ENCODE data around the gene SENP8.
"Not testable (repeated sequence)": the region's sequence is repeated elsewhere in the genome, so short reads cannot be mapped to it uniquely, and the experiment has no call there.

Gene SENP8

DNA sequence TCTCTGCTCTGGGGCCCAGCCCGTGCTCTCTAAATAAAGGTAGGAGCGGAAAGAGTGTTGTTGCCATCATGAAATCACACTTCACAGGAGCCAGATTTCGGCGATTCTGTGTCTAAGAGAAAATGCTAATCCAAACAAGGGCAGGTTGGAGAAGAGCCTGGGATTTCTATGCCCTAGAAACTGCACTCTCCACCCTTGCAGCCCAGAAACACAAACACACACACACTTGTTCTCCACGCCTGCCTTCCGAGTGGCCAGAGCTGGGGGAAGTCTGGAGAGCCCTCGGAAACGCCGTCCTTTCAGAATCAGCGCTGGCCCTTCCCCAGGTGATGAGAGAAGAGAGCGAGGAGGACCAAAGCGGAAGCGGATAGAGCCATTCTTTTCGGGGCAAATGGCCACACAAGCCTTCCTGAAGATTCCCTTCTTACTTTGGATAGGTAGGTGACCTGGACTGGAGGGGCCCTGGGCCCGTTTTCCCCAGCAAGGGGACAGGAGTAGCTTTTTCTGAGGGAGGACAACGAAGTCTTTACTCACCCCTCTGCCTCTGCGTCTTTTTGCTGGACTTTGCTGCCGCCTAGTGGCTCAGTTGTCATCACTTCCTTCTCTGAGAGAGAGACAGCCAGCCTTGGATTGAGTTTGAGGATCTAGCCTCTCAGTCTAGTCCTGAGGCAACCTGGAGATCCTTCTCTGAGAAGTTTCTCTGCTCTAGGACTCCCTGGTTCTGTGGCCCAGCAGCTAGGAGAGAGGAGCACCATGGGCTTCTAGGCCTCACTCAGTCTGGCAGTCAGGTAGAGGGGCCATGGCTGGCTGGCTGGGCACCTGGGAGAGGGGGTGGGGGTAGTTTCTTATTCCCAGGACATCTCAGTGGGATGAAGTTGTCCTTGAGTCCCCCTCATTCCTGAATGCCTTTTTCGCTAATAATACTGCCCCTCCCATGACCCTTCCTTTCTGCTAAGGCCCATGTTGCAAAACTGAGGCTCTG lies 37.7 kb downstream of the SENP8 start:
- peak; percentile 82 for DNase-seq (ENCODE audit: low spot score)

DNA sequence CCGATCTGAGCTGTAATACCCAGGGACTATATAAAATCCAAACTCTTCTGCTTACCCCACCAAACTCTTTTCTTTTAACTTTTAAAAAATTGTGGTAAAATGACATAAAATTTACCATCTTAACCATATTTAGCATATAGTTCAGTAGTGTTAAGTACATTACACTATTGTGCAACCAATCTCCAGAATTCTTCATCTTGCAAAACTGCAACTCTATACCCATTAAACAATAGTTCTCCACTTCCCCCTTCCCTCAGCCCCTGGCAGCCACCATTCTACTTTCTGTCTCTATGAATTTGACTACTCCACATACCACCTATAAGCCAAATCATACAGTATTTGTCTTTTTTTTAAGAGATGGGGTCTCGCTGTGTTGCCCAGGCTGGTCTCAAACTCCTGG lies 38.7 kb downstream of the SENP8 start:
- no peak for DNase-seq (ENCODE audit: low spot score)

DNA sequence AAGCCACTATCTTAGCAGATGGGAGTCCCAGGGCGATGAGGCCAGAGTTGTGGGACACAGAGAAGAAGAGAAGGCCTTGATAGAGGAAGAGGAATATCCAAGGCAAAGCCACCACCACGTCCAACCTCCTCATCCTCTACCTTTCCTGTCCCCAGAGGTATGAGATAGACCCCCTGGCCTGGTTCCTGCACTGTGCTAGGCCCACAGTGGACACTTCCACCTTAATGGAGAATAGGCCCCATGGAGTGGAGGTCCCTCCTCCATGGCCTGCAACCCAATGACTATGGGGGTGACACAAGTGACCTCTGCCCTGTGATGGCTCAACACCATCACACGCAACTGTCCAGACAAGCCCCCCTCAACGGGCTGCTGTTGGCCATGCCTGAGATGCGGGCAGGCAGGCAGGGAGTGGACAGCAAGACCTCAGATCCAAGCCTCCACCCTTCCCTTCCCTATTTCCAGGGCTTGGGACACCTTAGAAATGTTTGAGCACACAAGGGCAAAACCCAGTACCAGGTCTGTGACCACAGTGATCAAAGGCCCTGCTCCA lies 42.6 kb downstream of the SENP8 start:
- DNase-seq (ENCODE audit: low spot score) = no peak

DNA sequence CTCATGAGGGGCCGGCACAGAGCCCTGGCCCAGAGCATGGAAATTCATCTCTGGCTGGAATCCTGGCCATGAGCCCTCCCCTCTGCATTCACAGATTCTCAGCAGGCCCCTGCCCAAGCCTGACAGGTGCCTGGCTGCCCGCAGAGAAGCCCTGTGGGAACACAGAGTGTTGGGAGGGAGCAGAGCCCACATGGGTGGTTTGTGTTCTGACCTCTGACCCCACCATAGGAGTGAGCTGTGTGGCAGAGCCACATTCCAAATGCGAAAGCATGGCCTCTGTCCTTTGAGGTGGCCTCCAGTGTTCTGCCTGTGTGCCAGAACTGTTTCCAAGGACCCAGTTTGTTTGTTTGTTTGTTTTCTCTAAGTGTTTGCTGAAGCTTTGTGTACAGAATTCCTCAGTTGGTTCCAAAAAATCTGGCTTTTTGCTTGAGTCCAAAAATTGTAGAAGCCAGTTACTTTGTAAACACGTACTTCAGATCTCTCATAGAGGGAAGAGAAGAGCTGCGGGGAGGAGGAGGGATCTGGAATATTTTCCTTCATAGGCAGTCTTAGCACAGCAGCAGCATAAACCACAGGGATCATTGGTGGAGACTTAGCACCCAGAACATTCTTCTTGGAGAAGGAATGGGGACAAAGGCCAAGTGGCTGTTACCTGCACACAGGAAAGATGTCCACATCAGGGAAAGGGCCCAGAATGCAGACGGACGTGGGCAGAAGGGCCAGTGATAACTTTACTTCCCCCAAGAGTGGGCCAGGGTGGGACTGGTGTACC lies 43.3 kb downstream of the SENP8 start:
- no peak for DNase-seq (ENCODE audit: low spot score)

DNA sequence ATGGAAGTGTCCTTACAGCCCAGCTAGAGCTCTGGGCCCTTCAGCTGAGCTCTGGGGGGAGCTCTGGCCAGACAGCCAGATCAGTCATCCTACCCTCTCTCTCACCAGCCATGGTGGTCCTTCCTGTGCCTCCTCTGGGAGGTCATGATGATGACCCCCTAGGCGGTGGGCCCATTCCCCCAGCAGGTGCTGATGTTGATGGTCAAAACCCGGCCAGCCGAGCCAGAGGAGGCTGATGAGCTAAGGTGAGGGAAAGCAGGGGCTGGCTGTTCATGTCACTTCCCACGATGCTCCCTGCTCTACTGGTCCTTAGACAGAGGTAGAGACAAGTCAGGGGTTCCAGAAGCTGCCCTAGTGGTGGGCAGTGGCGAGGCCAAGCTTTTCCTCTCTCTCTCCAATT lies 44.4 kb downstream of the SENP8 start:
- no peak for DNase-seq (ENCODE audit: low spot score)

DNA sequence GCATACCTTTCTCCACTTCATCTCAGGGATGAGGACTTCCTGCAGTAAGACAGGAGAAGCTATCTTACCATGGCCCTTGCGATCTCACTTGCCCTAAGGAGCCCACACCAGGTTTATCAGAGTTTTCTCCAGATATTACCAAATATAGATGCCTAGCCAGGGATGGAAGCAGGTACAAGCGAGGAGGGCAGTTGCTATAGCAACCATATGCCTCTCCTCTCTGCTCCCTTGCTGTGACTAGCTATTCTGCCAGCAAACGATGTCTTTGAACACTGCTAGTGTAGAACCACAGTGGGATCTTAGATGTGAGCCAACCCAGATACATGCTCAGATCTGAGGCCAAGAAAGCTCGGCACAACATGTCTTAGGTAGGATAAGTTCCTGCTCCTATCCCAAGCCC lies 45.5 kb downstream of the SENP8 start:
- no peak for DNase-seq (ENCODE audit: low spot score)

DNA sequence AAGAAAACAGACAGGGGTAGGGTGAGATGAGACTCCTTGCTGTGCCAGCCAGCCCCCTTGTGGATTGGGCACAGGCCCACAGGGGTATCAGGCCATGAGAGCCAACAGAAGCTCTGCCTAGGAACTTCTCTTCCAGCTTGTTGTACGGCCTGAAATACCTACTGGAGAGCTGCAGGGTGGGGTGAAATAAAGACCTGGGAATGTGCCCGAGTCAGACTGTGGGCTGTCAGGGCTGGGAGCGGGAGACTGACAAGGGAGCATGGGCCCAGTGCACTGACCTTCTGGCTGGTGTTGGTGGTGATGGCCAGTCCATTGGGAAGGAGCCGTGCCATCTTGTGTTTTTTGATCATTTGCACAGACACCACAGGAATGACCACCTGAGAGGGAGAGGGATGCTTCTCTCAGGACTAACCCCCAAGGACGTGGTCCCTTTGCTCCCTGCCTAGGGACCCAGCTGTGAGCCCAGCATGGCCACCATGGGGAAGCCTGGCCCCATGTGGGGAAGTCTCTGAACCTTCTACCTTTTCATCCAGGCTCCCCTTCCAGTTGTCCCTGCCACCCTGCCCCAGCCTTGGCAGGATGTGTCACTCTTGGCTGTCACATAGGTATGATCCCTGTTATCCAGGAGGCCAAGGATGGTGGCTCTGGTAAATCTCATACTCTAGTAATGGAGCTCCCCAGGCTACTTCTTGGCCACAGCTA lies 48.7 kb downstream of the SENP8 start:
- DNase-seq (ENCODE audit: low spot score) = no peak

DNA sequence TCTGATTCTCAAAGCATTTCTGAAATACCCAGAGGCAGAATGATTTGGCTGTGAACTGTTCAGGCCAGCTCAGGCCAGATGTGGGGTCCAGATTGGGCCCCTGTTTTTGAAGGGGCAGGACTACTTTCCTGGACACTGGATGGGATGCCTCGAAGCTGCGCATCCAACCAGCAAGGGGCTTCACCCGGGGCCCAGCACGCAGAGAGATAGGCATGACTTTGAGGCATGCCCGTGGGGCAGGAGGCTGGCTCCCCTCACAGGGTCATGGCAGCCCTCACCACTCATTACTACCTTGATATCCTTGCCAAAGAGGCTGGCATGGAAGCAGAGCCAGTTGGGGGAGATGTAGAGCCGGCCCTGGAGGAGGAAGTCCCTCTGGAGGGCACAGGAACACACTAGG lies 49.2 kb downstream of the SENP8 start:
- DNase-seq (ENCODE audit: low spot score) = no peak

DNA sequence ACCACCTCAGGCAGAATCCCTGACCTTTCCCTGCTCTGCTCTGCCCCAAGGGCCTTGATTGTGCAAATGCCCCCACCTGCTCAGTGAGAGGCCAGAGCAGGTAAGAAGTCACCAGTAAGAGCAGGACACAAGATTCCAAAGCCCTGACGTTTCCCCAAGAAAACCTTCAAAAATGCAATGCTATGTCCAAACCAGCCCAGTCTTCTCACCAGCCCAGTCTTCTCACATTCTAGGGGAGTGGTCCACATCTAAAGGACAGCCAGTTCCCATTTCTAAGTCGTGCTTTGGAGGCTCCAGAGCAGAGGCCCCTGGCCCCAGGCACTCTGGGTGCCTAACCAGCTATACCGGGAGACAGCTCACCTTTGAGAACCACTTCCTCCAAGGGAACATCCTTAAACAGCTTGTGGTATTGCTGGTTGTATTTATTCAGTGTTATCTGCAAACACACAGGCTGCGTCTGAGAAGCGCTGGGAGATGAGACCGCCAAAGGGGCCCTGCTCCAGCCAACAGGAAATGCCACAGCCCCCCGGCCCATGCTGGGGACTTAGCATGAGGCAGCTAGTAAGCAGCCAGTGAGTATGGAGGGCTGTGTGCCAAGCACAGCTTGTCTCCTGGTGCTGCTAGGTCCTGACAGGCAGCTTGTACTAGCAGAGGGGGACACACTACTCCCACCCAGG lies 50.1 kb downstream of the SENP8 start:
- DNase-seq (ENCODE audit: low spot score) = no peak

DNA sequence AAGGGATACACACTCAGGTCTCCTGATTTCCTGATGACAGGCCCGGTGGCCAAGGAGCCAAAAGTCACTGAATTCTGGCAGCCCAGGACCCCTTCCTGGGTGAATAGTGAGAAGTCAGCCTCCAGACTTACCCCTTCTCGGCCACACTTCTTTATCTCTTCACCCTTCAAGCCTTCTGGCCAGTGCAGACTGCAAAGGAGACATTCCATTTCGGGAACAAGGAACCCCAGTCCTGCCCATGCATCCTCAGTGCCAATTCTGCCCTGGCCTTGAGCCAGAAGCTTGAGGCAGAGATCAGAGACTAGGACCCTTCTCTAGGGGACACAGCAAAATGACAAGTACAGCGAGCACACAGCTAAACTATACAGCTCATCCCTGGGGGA lies 50.6 kb downstream of the SENP8 start:
- no peak for DNase-seq (ENCODE audit: low spot score)

DNA sequence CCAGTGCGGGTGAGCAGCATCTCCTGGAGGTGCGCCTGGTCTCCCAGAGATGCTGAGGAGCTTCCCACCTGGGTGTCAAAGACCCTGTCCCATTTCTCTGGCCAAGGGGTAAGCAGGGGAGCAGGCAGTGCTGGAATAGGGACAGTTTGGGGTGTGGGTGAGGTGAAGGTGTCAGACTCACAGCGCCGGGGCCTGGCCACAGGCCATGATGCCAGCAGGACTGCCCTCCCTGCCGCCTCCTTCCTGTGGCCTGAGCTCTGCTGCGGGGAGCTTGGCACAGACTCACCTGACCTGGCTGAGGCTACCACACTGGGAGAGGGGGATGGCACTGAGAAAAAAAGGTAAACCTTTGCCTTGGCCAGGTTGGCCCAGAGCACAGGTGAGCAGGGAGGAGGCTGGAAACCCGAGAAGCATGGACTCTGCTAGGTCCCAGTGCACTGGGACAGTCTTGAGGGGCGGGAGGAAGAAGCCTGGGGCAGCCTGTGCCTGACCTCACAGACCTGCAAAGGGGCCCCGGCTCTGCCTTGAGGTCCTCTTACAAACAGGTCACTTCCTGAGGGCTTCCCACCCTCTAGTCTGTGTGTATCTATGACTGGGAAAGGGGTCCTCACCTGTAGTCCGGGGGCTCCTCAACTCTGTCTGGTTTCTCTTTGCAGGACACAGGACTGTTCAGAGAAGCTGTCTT lies 51.2 kb downstream of the SENP8 start:
- no peak for DNase-seq (ENCODE audit: low spot score)

DNA sequence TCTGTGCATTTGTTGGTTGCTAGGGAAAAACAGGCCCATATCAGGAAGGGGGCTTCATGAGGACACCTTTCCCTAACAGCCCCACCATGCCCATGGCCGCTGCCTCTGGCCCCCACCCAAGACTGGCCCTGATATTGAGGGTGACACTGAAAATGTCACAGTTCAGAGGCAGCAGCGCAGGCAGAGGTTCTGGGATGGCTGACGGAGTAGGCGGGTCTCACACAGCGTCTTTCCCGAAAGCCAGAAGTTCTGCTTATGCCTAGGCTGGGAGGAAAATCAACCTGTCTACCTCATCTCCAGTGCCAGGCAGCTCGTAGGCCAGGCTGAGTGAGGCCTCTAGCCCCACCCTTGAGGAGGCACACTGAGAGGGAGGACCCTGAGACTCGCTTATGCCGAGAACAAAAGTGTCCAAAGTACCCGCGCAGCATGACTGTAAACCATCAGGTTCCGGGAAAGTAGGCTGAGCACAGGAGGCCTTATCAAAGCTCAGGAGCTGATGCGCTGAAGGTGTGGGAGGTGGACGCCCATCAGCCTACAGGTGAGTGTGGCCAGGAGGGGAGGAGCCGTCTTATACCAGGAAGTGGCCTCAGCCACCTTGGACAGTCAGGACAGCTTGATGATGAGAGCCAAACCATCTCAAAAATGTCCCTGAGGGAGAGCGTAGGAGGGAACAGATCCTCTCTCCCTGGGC lies 51.9 kb downstream of the SENP8 start:
- no peak for DNase-seq (ENCODE audit: low spot score)

DNA sequence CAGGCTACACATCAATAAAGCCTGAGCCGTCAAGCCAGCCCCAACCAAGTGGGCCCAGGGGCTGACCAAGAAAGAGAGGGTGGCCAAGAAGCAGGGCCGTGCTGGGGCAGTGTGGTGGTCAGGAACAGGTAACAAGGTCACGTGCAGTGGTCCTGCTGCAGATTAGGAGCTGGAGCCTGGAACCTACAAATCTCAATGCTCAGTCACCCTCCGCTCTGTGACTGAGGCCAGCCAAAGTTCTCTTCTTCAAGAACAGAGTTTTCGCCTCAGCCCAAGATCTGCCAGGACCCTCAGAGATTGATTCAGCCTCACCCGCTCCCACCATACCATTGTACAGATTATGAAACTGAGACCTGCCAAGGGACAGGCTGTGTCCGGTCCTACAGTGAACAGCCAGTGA lies 52.5 kb downstream of the SENP8 start:
- no peak for DNase-seq (ENCODE audit: low spot score)

DNA sequence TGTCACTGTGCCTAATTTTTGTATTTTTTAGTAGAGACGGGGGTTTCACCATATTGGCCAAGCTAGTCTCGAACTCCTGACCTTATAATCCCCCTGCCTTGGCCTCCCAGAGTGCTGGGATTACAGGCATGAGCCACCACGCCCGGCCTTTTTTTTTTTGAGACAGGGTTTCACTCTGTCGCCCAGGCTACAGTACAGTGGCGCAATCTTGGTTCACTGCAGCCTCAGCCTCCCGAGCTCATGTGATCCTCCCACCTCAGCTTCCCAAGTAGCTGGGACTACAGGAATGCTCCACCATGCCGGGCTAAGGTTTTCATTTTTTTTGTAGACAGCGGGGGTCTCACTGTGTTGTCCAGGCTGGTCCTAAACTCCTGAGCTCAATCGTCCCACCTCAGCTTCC lies 53.8 kb downstream of the SENP8 start:
- DNase-seq (ENCODE audit: low spot score) = not testable (repeated sequence)

DNA sequence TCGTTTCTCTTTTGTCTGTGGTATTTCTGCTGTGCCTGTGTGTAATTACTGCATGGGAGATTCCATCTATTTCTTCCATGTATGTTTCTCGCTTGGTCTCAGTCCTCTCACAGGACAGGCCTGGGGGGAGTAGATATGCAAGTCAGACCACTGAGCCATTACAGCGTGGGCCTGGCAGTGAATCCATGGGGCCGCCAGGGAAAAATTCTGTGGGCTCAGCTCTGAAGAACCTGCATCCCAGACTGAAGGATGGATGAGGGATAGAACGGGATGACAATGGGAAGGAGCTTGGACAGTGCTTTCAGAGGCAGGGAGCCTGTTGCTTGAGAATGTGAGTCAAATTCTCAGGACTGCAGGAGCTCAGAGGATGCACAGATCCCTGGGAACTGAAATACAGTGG lies 54.6 kb downstream of the SENP8 start:
- DNase-seq (ENCODE audit: low spot score) = no peak

DNA sequence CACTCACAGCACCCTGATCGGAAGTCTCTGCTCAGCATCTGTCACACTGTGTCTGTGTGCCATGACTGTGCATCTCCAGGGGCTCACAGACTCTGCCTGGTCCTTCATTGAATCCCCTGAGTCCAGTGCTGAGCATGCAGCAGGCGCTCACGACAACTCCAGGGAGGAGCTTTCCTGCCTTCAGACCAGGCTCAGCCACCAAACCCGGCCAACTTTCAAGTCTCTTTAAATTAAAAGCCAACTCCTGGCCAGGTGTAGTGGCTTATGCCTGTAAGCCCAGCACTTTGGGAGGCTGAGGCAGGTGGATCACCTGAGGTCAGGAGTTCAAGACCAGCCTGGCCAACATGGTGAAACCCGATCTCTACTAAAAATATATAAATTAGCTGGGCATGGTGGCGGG lies 55.2 kb downstream of the SENP8 start:
- no peak for DNase-seq (ENCODE audit: low spot score)

DNA sequence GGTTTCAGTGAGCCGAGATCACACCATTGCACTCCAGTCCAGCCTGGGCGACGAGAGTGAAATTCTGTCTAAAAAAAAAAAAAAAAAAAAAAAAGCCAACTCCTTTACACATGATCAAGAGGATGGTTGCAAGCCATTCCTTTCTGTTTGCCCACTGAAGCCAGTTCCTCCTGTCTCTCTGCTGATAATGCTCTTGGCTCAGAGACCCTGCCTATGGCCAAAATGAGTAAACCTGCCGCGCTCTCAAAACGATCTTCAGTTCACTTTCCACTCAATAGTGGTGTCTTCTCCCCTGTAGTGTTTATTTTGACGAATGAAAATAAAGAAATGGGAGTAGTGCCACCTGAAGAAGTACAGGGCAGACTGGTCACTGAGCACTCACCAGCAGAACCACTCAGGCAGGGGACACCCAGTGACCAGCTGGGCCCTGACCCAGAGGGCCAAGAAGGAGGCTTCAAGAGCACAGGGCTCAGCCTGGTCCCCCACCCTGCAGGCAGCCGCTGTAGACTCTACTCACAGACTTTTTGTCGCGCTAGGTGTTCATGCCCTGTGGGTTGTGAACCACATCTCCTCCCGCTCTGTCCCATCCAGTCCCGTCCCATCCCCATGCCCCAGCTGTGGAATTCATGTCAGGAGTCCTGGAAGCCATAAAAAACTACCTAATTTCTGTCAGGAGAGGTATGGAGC lies 55.8 kb downstream of the SENP8 start:
- no peak for DNase-seq (ENCODE audit: low spot score)

DNA sequence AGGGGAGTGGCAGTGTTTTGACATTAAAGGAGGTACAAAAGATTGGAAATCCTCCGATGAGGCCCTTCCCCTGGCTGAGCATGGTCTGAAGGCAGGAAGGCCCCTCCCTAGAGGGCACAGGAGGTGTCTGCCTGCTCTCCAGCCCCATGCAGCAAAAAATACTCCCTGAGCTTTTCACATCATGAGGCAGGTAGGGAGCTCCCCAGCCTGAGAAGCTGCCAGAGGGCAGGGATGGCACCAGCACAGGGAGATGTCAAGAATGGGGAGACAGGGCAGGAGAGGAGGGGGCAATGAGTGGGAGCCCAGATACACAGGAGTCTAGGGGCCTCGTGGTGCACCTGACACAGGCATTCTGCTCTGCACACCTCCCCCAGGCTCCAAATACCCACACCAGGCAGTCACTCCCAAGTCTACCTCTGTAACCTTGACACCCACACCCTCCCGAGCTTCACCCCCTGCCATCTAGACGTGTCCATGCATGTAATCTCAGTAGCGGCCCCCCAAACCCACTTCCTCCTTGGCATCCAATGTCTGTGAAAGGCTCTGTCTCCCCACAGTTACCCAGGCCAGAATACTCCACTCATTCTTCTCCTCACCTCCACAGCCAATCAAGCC lies 56.5 kb downstream of the SENP8 start:
- no peak for DNase-seq (ENCODE audit: low spot score)

Data from globus pallidus (tissue), 1 donor.